ENCODE results near the gene FAM53A. TPM values are rescaled to one million over a fixed set of nuclear protein-coding genes. Genes with fewer than 3 reads are reported as not detected.
A peak's percentile ranks its signal among the peaks of the same experiment; 100 is the strongest.

The FAM53A gene
- total and polyA plus RNA-seq, 2 of the 13 experiments (the other 11 are each of a cell fraction or from before 2014, with no cell fraction given), result 0.48 to 1.1 TPM

GRCh38 chr4:1720163-1720983 is 36.3 kb upstream of the FAM53A start (continued):
- no peak; the same call in 1 of the 2 replicates for TF ChIP-seq MEIS2 (CRISPR knock-in tag; IDR thresholded peaks at IDR 0.05)
- no peak for TF ChIP-seq ZSCAN9 (CRISPR knock-in tag; IDR thresholded peaks at IDR 0.05; ENCODE audit: borderline replicate concordance)
- TF ChIP-seq ZNF281 (CRISPR knock-in tag; IDR thresholded peaks at IDR 0.05; ENCODE audit: borderline replicate concordance), result no peak
- peak; percentile 96 for TF ChIP-seq KDM5B (CRISPR knock-in tag; IDR thresholded peaks at IDR 0.05; ENCODE audit: borderline replicate concordance)
- no peak for TF ChIP-seq KMT2B (CRISPR knock-in tag; IDR thresholded peaks at IDR 0.05)
- TF ChIP-seq ZNF318 (CRISPR knock-in tag; IDR thresholded peaks at IDR 0.05), result peak; percentile 87; the same call in 1 of the 2 replicates
- no peak for TF ChIP-seq XBP1 (CRISPR knock-in tag; IDR thresholded peaks at IDR 0.05)
- TF ChIP-seq ZFP1 (CRISPR knock-in tag; IDR thresholded peaks at IDR 0.05), result no peak
- TF ChIP-seq ELF4 (CRISPR knock-in tag; IDR thresholded peaks at IDR 0.05; ENCODE audit: borderline replicate concordance), result no peak
- TF ChIP-seq, protein P1, sequence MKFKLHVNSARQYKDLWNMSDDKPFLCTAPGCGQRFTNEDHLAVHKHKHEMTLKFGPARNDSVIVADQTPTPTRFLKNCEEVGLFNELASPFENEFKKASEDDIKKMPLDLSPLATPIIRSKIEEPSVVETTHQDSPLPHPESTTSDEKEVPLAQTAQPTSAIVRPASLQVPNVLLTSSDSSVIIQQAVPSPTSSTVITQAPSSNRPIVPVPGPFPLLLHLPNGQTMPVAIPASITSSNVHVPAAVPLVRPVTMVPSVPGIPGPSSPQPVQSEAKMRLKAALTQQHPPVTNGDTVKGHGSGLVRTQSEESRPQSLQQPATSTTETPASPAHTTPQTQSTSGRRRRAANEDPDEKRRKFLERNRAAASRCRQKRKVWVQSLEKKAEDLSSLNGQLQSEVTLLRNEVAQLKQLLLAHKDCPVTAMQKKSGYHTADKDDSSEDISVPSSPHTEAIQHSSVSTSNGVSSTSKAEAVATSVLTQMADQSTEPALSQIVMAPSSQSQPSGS (CRISPR knock-in tag; IDR thresholded peaks at IDR 0.05), result peak; percentile 9; the same call in 1 of the 2 replicates
- TF ChIP-seq XRCC5 (optimal IDR thresholded peaks at IDR 0.05; ENCODE audit: low read length), result peak; percentile 3
- TF ChIP-seq ZFP90 (CRISPR knock-in tag; IDR thresholded peaks at IDR 0.05; ENCODE audit: borderline replicate concordance), result peak; percentile 63; the same call in 1 of the 2 replicates
- no peak for TF ChIP-seq ZNF207 (IDR thresholded peaks at IDR 0.05; ENCODE audit: borderline replicate concordance)
- TF ChIP-seq, protein P2, sequence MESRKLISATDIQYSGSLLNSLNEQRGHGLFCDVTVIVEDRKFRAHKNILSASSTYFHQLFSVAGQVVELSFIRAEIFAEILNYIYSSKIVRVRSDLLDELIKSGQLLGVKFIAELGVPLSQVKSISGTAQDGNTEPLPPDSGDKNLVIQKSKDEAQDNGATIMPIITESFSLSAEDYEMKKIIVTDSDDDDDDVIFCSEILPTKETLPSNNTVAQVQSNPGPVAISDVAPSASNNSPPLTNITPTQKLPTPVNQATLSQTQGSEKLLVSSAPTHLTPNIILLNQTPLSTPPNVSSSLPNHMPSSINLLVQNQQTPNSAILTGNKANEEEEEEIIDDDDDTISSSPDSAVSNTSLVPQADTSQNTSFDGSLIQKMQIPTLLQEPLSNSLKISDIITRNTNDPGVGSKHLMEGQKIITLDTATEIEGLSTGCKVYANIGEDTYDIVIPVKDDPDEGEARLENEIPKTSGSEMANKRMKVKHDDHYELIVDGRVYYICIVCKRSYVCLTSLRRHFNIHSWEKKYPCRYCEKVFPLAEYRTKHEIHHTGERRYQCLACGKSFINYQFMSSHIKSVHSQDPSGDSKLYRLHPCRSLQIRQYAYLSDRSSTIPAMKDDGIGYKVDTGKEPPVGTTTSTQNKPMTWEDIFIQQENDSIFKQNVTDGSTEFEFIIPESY (CRISPR knock-in tag; IDR thresholded peaks at IDR 0.05), result no peak

Data from HepG2 (cell line).